HG02840 (cell line): ENCODE measurements around the gene IL24.

ENCODE experiments used
- ATAC-seq: cut with Tn5 transposase; IDR thresholded peaks from one replicate; pipeline ENCODE4 v1.9.1; 2021; ENCODE audit warnings: mild to moderate bottlenecking, moderate library complexity, moderate number of reproducible peaks; ENCODE audit not compliant: unreplicated experiment, low FRiP score

The IL24 gene

DNA sequence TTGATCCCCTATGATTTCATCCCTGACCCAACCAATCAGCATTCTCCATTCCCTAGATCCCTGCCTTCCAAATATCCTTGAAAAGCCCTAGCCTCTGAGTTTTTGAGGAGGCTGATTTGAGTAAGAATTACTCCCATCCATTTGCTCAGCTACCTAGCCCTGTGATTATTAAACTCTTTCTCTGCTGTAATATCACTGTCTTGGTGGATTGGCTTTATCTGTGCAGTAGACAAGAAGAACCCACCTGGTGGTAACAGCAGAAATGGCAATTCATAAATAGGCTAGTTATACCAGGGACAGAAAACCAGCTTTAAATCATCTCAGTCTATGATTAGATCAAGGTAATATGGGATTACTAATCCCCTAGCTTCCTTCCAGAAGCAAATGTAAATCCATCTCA is 18.8 kb upstream of the IL24 start:
- ATAC-seq = no peak

DNA sequence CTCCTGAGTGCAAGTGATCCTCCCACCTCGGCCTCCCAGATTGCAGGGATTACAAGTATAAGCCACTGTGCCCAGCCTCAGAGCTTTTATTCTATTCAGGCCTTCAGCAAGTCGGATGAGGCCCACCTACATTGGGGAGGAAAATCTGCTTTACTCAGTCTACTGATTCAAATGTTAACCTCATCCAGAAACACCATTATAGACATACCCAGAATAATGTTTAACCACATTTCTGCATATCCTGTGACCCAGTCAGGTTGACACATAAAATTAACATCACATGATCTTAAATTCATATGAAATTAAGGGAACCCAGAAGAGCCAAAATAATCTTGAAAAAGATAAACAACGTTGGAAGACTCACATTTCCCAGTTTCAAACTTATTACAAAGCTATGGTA is 16.9 kb upstream of the IL24 start:
- ATAC-seq = no peak

DNA sequence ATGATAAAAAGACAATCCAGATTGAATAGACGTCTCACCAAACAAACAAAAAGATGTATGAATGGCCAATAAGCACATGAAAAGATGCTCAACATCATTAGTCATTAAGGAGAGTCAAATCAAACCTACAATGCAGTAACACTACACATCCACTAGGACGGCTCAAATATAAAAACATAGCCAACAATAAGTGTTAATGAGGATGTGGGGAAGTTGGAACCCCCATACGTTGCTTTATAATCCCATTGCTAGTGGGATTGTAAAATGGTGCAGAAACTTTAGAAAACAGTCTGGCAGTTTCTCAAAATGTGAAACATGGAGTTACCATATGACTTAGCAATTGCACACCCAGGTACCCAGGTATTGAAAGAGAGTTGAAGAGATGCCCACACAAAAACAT is 14.7 kb upstream of the IL24 start:
- no peak for ATAC-seq

DNA sequence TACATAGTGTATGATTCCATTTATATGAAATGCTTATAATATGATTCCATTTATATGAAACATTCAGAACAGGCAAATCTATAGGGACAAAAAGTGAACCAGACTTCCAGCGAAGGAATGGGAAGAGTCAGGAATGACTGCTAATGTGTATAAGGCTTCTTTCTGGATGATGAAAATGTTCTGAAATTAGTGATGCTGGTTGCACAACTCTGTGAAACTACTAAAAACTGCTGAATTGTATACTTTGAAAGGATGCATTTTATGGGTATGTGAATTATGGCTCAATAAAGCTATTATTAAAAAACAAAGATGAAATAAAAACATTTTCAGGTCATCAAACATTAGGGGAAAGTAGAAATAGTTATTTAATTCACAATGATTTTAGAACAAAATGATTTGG is 14.1 kb upstream of the IL24 start:
- no peak for ATAC-seq

DNA sequence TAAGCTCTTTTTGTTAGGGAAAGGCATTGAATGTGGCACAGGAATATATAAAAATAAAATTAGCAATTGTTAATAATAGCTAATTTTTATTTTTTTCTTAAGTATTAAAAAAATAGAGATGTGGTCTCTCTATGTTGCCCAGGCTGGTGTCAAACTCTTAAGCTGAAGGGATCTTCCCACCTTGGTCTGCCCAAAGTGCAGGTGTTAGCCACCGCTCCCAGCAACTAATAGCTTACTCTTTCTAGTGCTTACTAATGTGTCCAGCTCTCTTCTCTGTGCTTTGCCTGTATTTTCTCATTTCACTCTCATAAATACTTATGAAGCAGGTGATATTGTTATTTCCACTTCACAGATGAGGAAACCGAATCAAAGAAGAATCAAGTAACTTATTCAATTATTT is 13.4 kb upstream of the IL24 start:
- ATAC-seq = no peak

DNA sequence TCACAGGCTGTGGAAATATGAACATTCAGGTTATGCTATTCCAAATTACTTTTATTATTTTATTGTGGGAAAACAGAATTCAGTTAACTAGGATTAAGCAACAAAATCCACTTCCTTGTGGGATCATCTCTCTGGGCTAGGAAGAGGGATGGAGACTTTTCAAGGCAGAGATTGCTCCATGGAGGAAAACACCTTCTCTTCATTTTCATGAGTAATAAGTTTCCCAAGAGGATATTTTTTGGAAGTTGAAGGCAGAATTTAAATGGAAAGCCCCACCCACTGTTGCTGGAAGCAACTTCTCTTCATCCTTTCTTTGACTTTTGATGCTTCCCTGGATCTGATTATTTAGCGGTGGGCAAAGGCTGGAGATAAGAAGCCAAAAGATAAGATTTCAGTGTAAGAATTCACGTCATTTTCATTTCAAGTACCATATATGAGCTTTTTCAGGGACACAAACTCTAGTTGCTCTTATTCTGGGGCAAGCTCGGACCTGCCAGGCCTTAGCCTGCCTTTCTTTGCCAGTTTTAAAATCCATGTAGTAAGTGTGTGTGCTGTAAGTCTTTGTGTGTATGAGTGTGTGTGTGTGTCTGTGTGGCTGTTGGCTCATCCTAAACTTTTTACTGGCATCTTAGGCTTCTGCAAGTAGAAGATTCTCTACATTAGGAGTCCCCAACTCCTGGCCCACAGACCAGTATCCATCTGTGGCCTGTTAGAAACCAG is 11.7 kb upstream of the IL24 start:
- no peak for ATAC-seq

DNA sequence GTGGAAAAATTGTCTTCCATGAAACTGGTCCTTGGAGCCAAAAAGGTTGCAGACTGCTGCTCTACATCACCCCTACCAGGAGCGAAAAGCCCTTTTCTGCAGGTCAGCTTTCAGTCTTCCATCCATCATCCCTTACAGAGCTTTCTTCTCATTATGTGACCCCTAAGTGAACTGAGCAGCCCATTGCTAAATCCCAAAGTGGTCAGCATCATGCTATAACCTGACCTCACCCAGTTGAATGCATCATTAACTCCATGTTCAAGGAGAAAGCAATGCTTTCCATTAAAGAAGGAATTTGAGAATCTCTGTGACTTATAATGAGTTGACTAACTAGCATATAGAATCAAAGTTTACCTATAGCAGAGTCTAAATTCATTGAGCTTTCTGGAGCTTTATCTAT is 10.4 kb upstream of the IL24 start:
- no peak for ATAC-seq

DNA sequence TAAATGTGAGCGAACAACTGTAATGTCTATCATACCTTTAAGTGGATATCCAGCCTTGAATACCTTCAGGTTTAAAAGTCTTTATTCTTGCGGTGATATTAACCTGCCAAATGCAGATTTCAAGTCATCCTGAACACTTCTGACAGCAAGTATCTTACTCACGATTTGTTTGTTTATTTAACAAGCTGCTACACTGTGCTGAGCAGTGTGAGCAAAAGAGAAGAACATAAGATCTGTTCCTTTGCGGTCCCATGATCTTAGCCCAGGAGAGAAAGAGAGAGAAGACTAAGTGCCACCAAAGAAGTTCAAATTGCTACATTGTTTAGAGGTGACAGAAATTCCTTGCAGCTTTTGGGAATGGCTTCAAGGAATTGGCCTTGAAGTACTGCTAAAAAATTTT is 9.5 kb upstream of the IL24 start:
- no peak for ATAC-seq

DNA sequence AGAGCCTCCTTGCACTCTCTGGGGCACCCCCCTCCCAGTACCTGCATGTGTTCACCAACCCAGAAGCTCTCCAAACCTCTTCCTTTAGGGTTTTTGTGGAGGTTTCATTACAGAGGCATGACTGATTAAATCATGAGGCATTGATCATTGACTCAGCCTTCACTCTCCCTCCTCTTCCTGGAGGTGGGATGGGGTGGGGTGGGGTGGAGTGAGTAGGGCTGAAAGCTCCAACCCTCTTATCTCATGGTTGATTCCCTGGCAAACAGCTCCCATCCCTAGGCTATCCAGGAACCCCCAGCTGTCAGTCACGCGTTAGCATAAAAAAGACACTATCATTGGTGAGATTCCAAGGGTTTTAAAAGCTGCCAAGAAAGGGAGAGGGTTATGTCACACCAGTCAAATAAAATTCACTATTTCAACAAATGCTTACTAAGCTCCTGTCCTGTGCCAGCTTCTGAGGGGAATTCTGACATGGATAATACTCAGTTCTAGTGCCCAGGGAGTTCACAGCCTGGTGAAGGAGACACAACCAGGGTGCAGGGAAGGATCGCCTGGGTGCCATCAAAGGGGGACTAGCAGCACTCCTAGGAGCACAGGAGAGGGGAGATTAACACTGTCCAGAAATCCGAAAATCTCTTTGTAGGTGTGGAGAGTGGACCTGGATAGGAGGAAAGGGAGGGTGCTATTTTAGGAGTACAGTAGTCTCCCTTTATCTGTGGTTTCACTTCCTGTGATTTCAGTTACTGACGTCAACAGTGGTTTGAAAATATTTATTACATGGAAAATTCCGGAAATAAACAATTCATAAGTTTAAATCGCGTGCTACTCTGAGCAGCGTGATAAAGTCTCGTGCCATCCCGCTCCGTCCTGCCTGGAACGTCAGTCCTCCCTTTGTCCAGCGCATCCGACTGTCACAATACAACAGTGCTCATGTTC is 6.8 kb upstream of the IL24 start:
- ATAC-seq = no peak

DNA sequence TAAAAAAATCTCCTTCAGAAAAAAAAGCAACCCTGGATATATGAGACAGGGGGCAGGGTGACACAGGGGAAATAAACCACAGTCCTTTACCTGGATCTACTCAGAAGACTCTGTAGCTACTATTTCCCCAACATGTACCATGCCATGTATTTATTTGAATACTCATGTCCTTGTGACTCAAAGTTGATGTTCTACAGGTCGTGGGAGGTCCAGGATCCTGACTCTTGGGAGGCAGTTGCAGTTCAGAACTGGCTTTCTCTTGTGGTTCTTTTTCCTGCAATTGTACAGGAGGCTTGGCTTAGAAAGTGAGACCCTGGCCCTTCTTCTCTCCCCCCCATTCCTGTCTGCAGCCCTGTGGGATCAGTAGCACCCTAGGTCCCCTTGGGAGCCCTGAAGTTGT is 5.8 kb upstream of the IL24 start:
- ATAC-seq = no peak

DNA sequence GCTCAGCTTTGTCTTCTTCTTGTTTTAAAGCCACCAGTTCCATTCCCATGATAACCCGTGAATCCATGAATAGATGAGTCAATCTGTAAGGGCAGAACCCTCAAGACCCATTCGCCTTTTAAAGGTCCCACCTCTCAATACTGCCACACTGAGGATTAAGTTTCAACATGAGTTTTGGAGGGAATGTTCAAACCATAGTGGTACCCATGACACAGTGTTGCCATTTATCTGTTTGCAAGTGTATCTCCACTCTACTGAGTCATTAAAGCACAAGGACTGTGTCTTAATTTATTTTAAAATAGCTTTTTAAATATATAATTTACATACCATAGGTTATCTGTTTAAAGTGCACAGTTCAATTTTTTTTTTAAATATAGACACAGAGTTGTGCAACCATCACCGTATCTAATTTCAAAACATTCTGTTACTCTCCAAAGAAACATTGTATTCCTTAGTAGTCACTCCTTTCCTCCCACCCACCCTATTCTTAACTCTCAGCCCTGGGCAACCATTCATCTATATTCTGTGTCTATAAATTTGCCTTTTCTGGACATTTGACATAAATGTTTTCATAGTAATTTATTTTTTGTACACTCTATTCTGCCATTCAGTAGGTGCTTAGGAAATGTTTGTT is 4.8 kb upstream of the IL24 start:
- ATAC-seq = no peak

DNA sequence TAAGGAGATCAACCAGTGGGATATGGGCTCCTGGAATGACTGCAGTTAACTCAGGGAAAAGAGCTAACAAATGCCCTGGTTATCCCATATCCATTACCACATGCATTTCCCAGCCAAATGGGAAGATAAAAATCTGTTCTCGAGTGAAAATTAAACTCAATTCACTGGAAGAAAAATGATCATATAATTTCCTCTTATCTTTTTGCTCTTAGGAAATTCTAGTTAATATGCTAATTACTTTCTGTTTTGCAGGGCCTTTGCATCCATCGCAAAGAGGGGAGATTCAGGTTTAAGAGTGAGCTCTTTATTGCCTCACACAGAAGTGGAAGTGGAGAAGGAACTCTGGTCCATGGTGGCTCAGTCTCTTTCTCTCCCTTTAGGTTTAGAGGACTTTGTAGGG is 3.9 kb upstream of the IL24 start:
- ATAC-seq = no peak

DNA sequence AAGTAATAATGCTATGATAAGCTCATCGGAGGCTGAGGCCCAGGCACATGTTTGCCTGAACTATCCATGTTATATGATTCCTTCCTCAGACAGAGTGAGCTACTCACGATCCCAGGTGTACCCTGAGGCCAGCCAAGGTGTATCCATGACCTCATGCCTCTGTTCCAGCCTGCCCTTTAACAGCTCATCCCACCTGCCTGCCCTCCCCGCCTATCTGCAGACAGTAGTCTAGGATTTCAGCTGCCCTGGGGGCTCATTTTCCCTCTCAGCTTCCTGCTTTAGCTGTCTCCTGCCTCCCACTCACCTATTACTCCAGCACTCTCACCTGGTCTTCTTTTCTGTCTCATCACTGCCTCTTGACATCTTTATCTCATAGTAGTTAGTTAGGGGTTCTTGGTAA is 1.9 kb upstream of the IL24 start:
- no peak for ATAC-seq

DNA sequence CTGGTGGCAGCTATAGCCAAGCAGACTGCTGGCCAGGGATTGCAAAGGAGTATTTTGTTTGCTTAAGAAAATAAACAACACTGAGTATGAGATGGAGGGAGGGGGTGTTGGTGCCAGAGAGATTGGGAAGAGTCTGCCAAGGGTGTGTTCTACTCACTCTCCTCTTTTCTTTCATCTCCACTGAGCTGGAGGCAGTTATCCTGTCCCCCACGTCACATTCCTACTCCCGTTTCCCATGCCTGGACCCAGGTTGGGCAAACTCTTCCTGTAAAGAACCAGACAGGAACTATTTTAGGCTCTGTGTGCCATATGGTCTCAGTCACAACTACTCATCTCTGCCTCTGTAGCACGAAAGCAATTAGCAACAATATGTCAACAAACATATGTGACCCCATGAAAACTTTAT is 1.4 kb upstream of the IL24 start:
- no peak for ATAC-seq

DNA sequence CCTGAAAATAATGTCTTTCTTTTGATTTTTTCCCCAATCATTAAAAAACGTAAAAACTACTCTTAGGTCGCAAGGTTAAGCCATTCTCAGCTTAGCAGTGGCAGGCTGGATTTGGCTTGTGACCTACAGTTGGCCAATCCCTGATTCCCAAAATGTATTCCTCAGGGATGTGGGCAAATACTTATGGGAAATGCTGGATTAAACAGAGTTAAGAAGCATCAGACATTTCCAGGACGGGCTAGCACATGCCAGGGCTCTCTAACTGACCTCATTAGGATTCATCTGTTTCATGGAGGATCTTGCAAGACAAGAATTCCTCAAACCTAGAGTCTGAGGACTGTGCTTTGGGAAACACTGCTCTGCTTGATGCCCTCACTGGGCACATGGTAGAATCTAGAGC is 982 bp upstream of the IL24 start:
- no peak for ATAC-seq

DNA sequence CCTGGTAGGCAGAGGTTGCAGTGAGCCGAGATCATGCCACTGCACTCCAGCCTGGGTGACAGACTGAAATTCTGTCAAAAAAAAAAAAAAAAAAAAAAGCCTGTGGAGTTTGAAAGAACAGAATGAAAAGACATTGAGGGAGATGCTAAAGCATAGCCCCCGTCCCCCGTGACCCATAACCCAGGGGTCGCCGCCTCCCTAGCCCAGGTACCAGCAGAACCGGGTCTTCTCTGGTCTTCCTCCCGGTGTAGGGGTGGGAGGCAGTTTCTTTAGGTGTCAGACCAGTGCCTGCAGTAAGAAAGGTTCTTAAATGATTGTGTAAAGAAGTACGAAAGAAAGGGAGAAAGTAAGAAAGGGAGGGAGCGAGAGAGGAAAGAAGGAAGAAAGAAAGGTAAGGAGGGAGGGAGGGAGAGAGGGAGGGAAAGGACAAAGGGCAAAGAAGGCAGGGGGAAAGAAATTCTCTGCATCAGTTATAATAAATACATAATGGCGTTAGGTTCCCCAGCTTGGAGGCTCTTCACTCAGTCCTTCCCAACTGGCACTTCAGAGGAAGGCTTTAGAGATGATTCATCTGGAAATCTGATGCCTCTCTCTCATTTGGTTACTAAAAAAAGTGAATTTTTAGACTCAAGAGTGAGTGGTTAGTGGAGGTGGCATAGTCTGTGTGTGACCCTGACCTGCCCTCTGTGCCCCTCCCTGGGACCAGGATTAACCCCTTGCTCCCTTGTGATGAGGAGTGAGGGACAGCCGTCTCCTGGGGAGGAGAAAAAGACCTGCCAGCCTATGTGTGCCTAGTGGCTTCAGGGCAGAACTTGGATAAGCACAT is 1.1 kb downstream of the IL24 start:
- ATAC-seq = no peak

DNA sequence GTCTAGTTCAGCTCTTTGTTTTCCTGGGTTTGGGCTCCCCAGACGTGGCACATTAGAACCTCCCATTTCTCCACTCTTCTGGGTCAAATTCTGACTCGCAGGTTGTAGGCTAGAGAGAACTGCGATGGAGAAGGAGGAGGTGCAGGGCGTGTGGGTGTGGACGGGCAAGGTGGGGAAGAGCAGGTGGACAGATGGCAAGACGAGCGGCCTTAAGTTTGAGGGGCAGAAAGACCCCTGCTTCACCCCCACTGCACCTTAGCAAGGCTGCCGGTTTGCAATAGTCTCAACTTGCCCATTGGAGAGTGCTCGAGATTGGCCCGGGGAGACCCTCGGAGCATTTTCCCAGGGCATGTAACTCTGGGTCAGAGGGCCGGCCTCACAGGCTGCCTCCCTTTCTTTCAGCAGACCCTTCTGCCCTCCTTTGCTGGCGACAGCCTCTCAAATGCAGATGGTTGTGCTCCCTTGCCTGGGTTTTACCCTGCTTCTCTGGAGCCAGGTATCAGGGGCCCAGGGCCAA is 1.7 kb downstream of the IL24 start:
- no peak for ATAC-seq

DNA sequence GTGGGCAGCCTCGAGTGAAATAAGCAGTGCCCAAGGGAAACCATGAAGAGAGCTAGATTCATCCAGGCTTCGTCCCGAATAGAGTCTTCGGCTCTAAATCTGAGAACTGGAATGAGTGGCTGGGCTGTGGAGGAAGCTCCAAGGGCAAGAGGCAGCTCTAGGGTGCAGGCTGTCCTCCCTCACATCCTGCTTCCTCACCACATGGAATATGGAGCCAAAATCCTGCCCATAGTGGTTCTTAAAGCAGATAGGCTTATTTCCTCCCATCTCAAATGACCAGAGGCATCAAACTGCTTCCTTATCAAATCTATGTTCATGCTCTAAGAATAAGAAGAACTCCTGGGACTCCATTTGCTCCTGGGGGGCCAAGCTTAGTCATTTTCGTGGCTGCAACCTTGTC is 2.5 kb downstream of the IL24 start:
- no peak for ATAC-seq

DNA sequence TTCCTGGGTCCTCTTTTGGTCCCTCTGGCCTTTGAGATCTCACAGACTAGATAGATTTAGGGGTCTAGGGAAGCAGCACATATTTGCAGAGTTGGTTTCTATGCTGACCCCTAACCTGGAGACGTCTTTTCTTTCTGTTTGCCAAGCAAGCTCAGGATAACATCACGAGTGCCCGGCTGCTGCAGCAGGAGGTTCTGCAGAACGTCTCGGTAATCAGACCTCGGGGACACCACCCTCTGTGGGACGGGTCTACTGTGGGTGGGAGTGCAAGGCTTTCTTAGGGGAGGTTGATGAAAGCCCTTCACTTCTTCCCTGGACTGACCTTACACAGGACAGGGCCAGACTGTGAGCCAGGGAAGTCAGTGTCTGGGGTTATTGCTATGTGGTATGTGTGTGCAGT is 2.9 kb downstream of the IL24 start:
- ATAC-seq = no peak

DNA sequence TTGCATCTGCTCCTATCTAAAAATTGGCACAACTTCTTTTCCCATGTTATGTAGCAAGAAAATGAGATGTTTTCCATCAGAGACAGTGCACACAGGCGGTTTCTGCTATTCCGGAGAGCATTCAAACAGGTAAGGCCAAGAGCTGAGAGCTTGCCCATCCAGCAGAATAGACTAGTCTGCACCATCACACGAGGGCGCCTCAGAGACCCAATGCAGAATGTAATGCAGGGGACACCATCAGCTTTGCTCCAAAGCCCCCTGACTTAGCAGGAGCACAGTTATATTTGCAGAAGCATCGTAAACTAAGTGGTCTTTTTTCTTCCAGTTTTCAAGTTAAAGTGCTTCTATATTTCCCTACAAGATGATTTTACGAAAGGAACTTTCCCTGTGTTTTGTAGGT is 4.7 kb downstream of the IL24 start:
- ATAC-seq = no peak
